HG03159 (cell line): ENCODE results near the gene UGT2A1.
A peak's percentile ranks its signal among the peaks of the same experiment; 100 is the strongest.
"Not testable (repeated sequence)": the region's sequence is repeated elsewhere in the genome, so short reads cannot be mapped to it uniquely, and the experiment has no call there.

ENCODE experiments used
- ATAC-seq: cut with Tn5 transposase; IDR thresholded peaks from one replicate; pipeline ENCODE4 v1.9.1; 2021; ENCODE audit warnings: mild to moderate bottlenecking, moderate library complexity; ENCODE audit not compliant: unreplicated experiment

Gene UGT2A1

DNA sequence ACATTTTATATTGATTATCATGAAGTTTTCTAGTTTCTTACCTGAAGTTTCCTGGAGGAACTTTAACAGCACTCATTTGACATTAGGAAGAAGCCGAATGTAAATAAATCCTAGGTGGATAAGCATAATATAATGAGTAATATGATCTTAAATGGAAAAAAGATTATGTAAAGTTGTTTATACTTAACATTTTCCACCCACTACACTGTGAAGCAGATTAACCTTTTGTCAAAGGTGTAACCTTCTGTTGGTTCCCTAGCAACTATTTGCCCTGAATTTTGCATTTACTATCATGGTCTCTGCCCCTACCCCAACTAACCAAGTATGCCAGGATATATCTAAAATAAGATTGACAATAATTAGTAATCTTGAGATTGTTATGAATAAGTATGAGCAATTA is at the start of gene UGT2A1:
Gene UGT2A1 (minus strand): TSS at position 101 of the 400 bp plus-strand sequence. CDS start 5,603 bp downstream, outside the sequence.
- ATAC-seq: no peak

DNA sequence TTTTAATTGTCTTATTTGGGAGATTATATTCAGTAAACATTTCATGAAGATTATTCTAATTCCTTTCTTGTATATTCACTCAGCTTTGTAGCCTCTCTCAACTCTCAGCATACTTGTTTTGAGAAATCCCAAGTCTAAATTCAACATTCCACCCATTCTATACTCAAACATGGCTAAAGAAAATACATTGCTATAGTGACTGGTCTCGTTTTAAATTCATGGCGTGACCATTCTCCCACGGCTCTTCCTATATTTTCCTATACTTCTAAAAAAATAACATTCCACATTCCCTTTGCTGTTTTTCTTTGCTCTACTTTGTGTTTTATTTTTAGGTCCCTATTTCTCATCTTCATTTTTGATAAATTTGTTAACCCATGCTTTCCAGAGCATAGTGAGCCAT is 49.2 kb upstream of the UGT2A1 start:
- ATAC-seq: no peak

- no peak for ATAC-seq
Measured at GRCh38 chr4:69701696-69702095, 48.6 kb upstream of the UGT2A1 start.

DNA sequence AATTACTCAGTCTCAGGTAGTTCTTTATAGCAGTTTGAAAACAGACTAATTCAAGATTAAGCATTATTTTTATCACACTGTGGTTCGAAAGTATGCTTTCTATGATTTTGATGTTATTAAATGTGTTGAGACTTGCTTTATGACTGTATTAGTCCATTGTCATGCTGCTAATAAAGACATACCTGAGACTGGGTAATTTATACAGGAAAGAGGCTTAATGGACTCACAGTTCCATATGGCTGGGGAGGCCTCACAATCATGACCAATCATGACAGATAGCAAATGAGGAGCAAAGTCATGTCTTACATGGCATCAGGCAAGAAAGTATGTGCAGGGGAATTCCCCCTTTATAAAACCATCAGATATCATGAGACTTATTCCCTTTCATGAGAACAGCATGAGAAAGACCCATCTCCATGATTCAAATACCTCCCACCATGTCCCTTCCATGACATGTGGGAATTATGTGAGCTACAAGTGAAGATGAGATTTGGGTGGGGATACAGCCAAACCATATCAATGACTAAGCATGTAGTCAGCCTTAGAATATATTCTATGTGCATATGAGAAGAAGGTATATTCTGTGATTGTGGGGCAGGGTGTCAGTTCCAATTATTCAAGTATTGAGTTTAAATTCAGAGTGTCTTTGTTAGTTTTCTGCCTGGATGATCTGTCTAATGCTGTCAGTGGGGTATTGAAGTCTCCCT is 44.6 kb upstream of the UGT2A1 start:
- ATAC-seq: no peak

GRCh38 chr4:69689599-69689998 is 36.6 kb upstream of the UGT2A1 start:
- ATAC-seq: peak; percentile 70

DNA sequence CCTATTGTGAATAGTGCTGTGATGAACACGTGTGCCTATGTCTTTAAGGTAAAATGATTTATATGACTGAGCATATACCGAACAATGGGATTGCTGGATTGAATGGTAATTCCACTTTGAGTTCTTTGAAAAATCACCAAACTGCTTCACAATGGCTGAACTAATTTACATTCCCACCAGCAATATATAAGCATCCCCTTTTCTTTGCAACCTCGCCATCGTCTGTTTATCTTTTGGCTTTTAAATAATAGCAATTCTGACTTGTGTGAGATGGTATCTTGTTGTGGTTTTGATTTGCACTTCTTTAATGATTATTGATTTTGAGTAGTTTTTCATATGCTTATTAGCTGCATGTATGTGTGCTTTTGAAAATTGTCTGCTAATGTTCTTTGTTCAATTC is 31.8 kb upstream of the UGT2A1 start:
- ATAC-seq: no peak

GRCh38 chr4:69668680-69669079 is 15.6 kb upstream of the UGT2A1 start:
- ATAC-seq: no peak

DNA sequence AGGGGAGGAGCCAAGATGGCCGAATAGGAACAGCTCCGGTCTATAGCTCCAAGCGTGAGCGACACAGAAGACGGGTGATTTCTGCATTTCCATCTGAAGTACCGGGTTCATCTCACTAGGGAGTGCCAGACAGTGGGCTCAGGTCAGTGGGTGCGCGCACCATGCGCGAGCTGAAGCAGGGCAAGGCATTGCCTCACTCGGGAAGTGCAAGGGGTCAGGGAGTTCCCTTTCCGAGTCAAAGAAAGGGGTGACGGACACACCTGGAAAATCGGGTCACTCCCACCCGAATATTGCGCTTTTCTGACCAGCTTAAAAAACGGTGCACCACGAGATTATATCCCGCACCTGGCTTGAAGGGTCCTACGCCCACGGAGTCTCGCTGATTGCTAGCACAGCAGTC is 11.0 kb upstream of the UGT2A1 start:
- not testable (repeated sequence) for ATAC-seq

DNA sequence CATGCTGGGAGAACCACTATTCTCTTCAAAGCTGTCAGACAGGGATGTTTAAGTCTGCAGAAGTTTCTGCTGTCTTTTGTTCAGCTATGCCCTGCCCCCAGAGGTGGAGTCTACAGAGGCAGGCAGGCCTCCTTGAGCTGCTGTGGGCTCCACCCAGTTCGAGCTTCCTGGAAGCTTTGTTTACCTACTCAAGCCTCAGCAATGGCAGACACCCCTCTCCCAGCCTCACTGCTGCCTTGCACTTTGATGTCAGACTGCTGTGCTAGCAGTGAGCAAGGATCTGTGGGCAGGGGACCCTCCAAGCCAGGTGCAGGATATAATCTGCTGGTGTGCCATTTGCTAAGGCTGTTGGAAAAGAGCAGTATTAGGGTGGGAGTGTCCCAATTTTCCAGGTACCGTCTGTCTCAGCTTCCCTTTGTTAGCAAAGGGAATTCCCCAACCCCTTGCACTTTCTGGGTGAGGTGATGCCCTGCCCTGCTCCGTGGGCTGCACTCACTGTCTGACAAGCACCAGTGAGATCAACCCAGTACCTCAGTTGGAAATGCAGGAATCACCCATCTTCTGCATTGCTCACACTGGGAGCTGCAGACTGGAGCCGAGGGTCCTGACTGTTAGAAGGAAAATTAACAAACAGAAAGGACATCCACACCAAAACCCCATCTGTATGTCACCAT is 8.2 kb upstream of the UGT2A1 start:
- not testable (repeated sequence) for ATAC-seq

GRCh38 chr4:69658133-69658532 is 5.1 kb upstream of the UGT2A1 start:
- ATAC-seq: no peak

DNA sequence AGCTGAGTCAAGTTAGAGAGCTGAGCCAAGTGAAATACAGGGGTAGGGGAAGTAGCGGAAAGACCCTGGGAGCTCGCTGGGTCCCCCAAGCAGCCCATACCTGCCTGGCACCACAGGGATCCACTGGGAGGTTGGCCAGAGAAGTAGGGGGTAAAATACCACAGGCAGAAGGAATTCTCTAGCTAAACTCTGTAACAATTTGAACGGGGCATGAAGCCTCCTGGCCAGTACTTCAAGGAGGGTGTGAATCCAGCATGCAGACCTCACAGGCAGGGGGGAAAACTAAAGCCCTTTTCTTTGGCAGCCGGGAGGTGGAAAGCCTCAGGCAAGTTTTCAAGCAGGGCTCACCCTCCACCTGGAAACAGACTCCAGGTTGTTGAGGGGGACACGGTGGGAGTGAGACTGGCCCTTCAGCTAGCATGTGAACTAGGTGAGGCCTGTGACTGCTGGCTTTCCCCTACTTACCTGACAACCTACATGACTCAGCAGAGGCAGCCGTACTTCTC is 3.7 kb upstream of the UGT2A1 start:
- no peak for ATAC-seq

DNA sequence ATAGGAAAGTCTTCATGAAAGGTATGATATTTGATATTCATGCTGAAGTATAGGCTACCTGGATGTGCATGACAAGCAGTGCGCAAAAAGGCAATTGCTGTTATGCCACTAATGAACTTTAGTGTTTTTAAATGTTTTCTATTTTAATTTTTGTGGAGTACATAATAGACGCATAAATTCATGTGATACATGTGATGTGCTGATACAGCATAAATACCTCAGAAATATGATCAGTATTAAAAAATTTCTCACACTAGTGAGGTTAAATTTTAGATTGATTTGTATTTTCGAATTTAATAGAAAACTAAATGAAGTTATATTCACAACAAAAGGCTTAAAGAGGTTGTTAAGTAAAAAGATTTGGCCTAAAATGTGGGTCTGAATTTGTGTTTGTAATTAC is 2.2 kb downstream of the UGT2A1 start:
- no peak for ATAC-seq

DNA sequence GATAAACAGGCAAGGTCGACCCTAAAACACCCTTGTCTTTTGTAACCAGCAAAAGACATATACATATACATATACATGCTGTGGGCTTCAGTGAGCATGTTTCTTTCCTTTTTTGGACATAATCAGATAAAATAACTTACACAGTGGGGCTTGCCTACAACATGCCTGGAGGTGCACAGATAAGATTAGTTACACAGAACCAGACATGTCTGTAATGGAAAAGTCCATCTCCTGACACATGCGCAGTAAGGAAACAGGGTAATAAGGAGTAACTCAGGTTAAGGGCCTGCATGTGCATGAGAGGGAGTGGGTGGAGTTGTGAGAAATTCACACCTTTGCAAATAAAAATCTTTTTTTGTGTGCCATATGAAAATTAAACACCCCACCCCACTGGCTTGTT is 3.4 kb downstream of the UGT2A1 start:
- ATAC-seq: no peak

GRCh38 chr4:69649207-69649606 is 3.8 kb downstream of the UGT2A1 start:
- no peak for ATAC-seq

GRCh38 chr4:69642961-69643360 is 10.1 kb downstream of the UGT2A1 start:
- ATAC-seq: no peak

GRCh38 chr4:69640289-69640688 is 12.8 kb downstream of the UGT2A1 start:
- no peak for ATAC-seq

DNA sequence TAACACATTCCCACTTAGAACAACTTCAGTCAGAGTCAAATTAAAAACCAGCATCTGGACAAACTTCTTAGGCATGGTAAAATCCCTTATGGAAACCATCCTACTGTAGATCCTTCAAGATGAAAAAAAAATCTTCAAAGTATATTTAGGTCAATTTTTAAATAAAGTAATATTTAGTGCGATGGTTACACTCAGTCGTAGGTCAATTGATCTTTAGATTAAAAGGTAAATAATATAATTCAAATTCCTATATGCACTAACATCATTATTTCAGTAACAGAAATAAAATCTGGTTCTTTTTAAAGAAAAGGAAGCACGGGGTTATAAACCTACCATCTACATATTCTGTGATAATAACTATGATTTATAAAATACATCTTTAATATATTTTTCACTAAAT is 13.5 kb downstream of the UGT2A1 start, which contains the start of gene UGT2A2:
Gene UGT2A2 (minus strand): TSS at position 101 of the 400 bp plus-strand sequence. CDS start 2 bp downstream, at position 99.
- ATAC-seq: no peak

- no peak for ATAC-seq
Measured at GRCh38 chr4:69617083-69617694, 35.9 kb downstream of the UGT2A1 start.

- ATAC-seq: no peak
Measured at GRCh38 chr4:69610484-69610883, 42.6 kb downstream of the UGT2A1 start.

DNA sequence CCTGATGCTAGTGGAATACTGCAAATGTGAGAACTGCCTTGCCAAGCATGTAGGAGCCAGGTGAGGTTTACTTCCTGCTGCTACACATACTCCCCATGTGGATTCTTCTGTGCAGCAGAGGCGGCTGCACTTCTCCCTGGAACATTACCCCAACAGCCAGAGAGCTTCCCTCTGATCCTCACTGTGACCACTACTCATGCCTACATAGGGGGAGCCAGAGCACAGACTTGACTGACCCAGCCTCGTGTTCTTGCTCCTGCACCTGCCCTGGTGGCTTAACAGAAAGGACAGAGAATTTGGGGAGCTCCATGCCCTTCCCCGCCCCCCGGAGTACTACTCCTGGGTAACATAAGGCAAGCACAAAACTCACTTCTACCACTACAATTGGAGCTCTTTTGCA is 52.0 kb downstream of the UGT2A1 start:
- ATAC-seq: no peak

DNA sequence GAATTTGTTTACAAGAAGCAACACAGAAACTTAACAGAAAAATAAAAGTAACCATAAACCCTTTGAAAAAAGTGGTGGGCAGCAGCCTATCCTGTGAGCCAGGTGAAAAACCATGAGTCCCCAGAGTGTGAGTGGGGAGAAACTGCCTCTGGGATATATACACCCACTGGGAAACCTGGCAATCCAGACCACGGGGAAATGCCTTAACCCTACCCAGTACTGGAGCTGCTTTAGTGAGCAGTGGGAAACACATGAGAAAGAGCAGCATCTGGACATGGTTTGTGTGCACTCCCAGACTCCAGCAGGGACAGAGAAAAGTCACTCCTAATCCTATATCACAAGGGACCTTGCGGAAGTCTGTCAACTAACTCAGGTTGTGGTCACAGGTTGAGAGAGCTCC is 53.0 kb downstream of the UGT2A1 start:
- no peak for ATAC-seq

DNA sequence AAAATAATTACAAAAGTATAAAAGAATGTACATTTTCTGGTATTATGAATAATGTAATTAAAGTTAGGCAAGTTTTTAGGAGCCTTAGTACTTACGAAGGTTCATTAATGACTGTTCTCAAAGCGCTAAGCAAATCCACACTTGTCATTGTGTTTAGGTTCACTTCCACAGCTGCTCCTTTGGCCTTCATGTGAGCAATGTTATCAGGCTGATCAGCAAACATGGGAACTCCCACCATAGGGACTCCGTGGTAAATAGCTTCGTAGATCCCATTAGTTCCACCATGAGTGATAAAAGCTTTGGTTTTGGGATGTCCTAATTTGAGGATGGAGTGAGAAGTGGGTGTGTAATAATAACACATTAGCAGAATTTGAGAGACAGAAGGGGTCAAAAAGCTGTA is 58.7 kb downstream of the UGT2A1 start:
- no peak for ATAC-seq
